Measurements from ENCODE around the gene ENTR1. TPM values are rescaled to one million over a fixed set of nuclear protein-coding genes. Genes with fewer than 3 reads are reported as not detected.

ENTR1 gene
- total RNA-seq, 6 experiments from 2014 or later = 40.8 to 55.1 (median 43.7) TPM

DNA sequence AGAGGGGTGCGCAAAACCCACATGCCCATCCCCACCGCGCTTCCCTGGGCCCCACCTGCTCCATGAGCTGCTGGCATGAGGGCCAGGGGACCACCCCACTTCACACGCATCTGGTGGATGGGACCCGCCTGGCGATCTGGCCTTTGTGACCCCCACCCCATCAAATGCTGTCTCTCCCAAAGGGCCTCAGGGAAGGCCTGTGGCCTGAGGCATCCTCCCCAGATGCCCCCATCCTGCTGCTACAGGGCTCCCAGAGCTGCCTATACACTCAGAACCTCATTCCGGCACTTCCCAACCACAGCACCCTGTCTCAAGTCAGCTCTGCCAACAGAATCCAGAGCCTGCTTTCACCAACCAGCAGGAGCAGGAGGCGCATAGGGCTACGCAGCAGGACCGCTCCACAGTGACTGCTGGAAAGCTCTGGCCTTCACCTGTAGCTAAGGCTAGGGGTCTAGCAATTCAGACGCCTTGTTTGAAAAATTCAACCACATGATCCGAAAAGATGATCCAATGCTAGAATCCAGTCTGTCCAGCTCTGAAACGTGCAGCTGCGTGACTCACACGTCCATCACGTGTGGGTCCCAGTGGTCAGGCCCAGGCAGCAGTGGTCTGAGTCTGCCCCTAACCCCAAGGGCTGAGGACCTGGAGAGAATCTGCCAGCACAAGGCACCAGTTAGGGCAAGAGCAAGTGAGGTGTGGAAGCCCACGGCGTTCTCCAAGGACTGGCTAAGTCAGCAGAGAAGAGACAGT is 9.1 kb downstream of the ENTR1 start:
- Mint-ChIP-seq H3K9me3 (no peaks in the 10 kb centered on the region), H3K27ac (peak overlapping the region; percentile 69), H3K4me3 (no peak overlapping the region), H3K36me3 (ENCODE audit: low read depth) (peaks cover 13% of the 10 kb centered on the region; the same call in 1 of the 2 replicates), H3K4me1 (ENCODE audit: low read depth) (peaks cover 14% of the 10 kb centered on the region), H3K27me3 (ENCODE audit: insufficient read depth) (peaks cover 4% of the 10 kb centered on the region)
- DNase-seq = no peak
- no peak for TF ChIP-seq CTCF (IDR thresholded peaks at IDR 0.05)

DNA sequence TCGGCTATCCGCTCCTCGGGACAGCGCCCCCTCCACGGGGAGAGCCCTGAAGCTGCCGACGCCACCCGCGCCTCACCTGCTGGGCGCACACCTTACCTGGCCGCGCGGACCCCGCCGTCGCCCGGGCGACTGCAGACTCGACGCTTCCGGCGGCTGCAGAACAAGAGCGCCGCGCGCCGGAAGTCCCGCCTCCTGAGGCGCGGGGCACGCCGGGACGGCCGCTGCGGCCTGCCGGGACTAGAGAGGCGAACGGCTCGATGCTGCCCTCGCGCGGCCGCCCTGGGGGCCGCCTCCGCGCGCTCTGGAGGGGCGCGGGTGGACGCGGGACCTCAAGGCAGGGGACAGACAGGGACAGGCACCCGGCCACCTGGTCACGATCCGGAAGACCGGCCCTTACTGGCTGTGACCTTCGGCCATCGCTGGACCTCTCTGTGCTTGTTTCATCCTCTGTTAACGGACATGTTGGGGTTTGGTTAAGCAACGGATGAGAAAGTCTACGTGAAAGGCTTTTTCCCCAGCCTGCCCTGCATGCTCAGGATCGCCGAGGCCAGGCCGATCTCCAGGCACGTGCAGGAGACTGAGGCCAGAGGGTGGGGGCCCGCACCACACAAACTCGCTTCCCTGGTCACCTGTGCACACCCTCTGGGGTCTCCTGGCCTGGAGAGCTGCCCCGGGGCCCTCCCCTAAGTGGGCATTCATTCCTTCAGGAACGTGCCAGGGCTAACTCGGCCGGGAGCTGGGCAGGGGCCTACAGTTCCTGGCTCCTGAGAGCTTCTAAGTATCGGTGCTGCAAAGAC is 10.2 kb downstream of the ENTR1 start, which contains the start of gene SNAPC4:
SNAPC4 (minus strand) TSS at position 133 of the 797 bp plus-strand sequence. CDS start 1,742 bp downstream, outside the sequence.
- H3K36me3 Mint-ChIP-seq (ENCODE audit: low read depth) = peaks cover 13% of the 10 kb centered on the region; the same call in 1 of the 2 replicates
- no peaks in the 10 kb centered on the region for H3K9me3 Mint-ChIP-seq
- peaks cover 14% of the 10 kb centered on the region for H3K4me1 Mint-ChIP-seq (ENCODE audit: low read depth)
- peak; percentile 95 for TF ChIP-seq CTCF (IDR thresholded peaks at IDR 0.05)
- peak within 1 kb of the TSS; percentile 95 for H3K4me3 Mint-ChIP-seq
- peak within 1 kb of the TSS; percentile 80 for H3K27ac Mint-ChIP-seq
- peak; percentile 65 for DNase-seq
- peaks cover 4% of the 10 kb centered on the region for H3K27me3 Mint-ChIP-seq (ENCODE audit: insufficient read depth)

DNA sequence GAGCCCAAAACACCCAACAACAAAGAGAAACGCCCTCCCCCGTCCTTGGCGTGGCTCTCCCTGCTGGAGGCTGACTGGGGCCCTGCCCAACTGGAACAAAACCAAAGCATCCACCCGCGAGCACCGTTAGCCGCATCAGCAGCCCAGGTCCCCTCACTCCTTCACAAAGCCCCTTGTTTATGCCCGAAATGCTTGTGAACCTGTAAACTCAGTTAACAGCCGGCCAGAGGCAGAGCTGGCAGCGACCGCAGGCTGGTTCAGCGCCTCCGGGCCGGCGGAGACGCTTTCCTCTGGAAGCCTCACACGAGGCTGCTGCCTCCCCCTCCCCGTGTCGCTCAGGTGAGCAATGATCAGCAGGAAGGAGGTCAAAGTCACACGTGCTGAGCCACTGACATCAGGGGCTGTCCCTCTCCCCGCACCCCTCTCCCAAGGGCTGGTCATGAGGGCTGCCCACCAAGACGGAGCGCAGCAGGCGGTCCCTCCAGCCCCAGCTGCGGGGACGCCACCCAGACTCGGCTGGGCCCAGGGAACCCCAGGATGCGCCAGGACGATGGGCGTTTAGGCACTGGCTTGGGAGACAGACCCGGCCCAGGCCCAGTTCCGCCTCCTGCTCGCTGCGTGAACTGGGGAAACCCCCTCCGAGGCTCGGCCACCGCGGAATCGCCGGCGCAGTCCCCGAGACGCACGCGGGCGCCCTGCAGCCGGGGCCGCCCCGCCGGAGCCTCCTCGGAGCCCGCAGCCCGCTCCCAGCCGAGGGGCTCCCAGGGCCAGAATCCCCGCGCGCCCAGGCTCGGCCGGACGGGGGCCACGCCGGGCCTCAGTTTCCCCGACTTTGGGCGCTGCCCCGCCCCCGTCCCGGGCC is 11.0 kb downstream of the ENTR1 start:
- H3K27ac Mint-ChIP-seq = peak overlapping the region; percentile 80
- H3K4me1 Mint-ChIP-seq (ENCODE audit: low read depth) = peaks cover 14% of the 10 kb centered on the region
- DNase-seq = no peak
- H3K36me3 Mint-ChIP-seq (ENCODE audit: low read depth) = peaks cover 9% of the 10 kb centered on the region; the same call in 1 of the 2 replicates
- H3K9me3 Mint-ChIP-seq = no peaks in the 10 kb centered on the region
- TF ChIP-seq CTCF (IDR thresholded peaks at IDR 0.05) = no peak
- peaks cover 4% of the 10 kb centered on the region for H3K27me3 Mint-ChIP-seq (ENCODE audit: insufficient read depth)
- peak overlapping the region; percentile 95 for H3K4me3 Mint-ChIP-seq

DNA sequence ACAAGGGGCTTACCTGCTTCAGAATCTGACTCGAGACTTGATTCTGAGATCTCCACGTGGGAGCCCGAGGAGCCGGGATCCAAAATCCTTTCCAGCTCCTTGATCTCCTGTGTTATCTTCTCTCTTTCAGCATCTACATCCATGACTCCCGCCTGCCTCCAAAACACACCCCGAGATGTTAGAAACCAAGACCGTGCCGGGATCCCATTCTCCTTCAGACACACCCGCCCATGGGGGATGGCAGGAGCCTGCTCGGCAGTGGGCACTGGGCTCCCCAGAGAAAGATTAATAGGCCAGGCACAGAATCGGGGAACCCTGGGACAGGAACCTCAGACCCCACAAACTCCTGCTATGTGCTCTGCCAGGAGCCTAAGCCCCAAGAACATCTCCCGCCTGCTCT is 12.1 kb downstream of the ENTR1 start:
- Mint-ChIP-seq H3K36me3 (ENCODE audit: low read depth) (peaks cover 8% of the 10 kb centered on the region; the same call in 1 of the 2 replicates), H3K27ac (no peak overlapping the region), H3K9me3 (no peaks in the 10 kb centered on the region), H3K4me1 (ENCODE audit: low read depth) (peaks cover 14% of the 10 kb centered on the region), H3K27me3 (ENCODE audit: insufficient read depth) (peaks cover 4% of the 10 kb centered on the region), H3K4me3 (peak overlapping the region; percentile 95)
- no peak for DNase-seq
- TF ChIP-seq CTCF (IDR thresholded peaks at IDR 0.05) = no peak

DNA sequence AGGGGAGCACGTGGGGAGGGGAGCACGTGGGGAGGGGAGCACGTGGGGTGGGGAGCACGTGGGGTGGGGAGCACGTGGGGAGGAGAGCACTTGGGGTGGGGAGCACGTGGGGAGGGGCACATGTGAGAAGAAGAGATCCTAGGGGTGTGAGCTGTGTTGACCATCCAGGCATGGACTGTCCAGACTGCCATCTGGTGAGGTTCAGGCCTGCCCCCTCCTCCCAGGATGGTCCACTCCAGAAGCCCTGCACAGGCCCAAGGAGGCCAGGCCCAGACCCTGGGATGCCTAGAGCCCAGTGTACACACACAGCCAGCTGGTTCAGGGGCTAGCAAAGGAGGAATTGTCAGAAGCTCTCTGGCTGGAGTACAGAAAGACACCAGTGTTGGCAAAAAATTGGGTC is 12.8 kb downstream of the ENTR1 start:
- DNase-seq = no peak
- Mint-ChIP-seq H3K27ac (no peak overlapping the region), H3K27me3 (ENCODE audit: insufficient read depth) (peaks cover 4% of the 10 kb centered on the region), H3K4me3 (no peak overlapping the region), H3K9me3 (no peaks in the 10 kb centered on the region), H3K36me3 (ENCODE audit: low read depth) (peaks cover 8% of the 10 kb centered on the region; the same call in 1 of the 2 replicates), H3K4me1 (ENCODE audit: low read depth) (peaks cover 14% of the 10 kb centered on the region)
- TF ChIP-seq CTCF (IDR thresholded peaks at IDR 0.05) = no peak

All from HFFc6 (cell line).